Panc1 (cell line): ENCODE results near the gene DDX25. TPM values are rescaled to one million over a fixed set of nuclear protein-coding genes. Genes with fewer than 3 reads are reported as not detected.

ENCODE experiments used
- ATAC-seq: fragments of 200-7000 bp; cut with Tn5 transposase; 2 replicates; pipeline ENCODE4 v1.9.1; 2020; ENCODE audit warnings: mild to moderate bottlenecking, moderate library complexity
- BruUV-seq: library from RNA; stranded (reverse); fragments of 400-500 nt; replicated peaks from 2 replicates; lab custom pipeline; 2021; lab: Mats Ljungman, UMichigan
- CTCF ChIA-PET: fragments of 300-600 bp; sonication (Branson Sonifier 250); formaldehyde crosslinking; loops from one replicate; lab custom pipeline; 2022; ENCODE audit warnings: antibody characterized with exemption; lab: Charles Lee
- POLR2A ChIA-PET: fragments of 300-600 bp; sonication (Branson Sonifier 250); formaldehyde crosslinking; loops from one replicate; lab custom pipeline; 2022; ENCODE audit warnings: antibody characterized with exemption; lab: Charles Lee
- DNase-seq: peaks from one replicate; pipeline ENCODE4 v3.0.0-alpha.2; 2010; ENCODE audit warnings: low read depth, low spot score
- H3K27ac ChIP-seq: 2 replicates; pipeline ENCODE4 v1.5.1; 2011; ENCODE audit warnings: mild to moderate bottlenecking, low read length, inconsistent platforms
- H3K27me3 ChIP-seq: fragments of 200-500 bp; sonication (Bioruptor generic); 2 replicates; pipeline ENCODE4 v1.6.0; 2014; ENCODE audit warnings: low read length, inconsistent platforms; ENCODE audit not compliant: control insufficient read depth, insufficient read depth
- H3K36me3 ChIP-seq: fragments of 200-500 bp; sonication (Bioruptor generic); 2 replicates; pipeline ENCODE4 v1.5.1; 2014; ENCODE audit warnings: inconsistent platforms, mild to moderate bottlenecking, low read length, moderate library complexity; ENCODE audit not compliant: control insufficient read depth, insufficient read depth
- H3K4me1 ChIP-seq: 2 replicates; pipeline ENCODE4 v1.5.1; 2011; ENCODE audit warnings: inconsistent platforms, mild to moderate bottlenecking, low read length, moderate library complexity; ENCODE audit not compliant: control insufficient read depth, insufficient read depth
- H3K4me3 ChIP-seq, 2 experiments: 2 replicates each; pipeline ENCODE4 v1.5.1; 2011 to 2012; ENCODE audit warnings: low read depth in 2 of 2, low read length in 2 of 2, mild to moderate bottlenecking in 2 of 2, inconsistent platforms in 1 of 2, moderate library complexity in 1 of 2
- H3K9me3 ChIP-seq: fragments of 200-500 bp; sonication (Bioruptor generic); 2 replicates; pipeline ENCODE4 v1.5.1; 2014; ENCODE audit warnings: low read depth, mild to moderate bottlenecking, inconsistent platforms, low read length, moderate library complexity; ENCODE audit not compliant: control insufficient read depth, insufficient read depth
- CTCF ChIP-seq: fragments of 450-650 bp; IDR thresholded peaks from 2 replicates; pipeline ENCODE4 v1.5.1; 2017; ENCODE audit warnings: mild to moderate bottlenecking
- POLR2AphosphoS5 ChIP-seq: IDR thresholded peaks from 2 replicates; pipeline ENCODE4 v1.6.1; 2012; ENCODE audit warnings: mild to moderate bottlenecking, low read depth, low read length, moderate library complexity
- REST ChIP-seq, 2 experiments: IDR thresholded peaks; 2 replicates each; pipeline ENCODE4 v1.6.1; 2011 to 2012; ENCODE audit warnings: low read depth in 2 of 2, control low read depth in 1 of 2, low read length in 1 of 2, mild to moderate bottlenecking in 1 of 2, moderate library complexity in 1 of 2; ENCODE audit not compliant: insufficient read depth in 1 of 2
- SIN3A ChIP-seq: IDR thresholded peaks from 2 replicates; pipeline ENCODE4 v1.6.1; 2012; ENCODE audit warnings: low read depth, mild to moderate bottlenecking, low read length, moderate library complexity, borderline replicate concordance; ENCODE audit not compliant: insufficient read depth
- TCF7L2 ChIP-seq: IDR thresholded peaks from 2 replicates; pipeline ENCODE4 v1.6.1; 2011; ENCODE audit warnings: mild to moderate bottlenecking, low read depth, low read length, inconsistent platforms
- in situ Hi-C: cut with HindIII; loops from 2 replicates; pipeline ENCODE4 v1.10.0; 2016; ENCODE audit warnings: low sequenced_read_pairs, low pct_unique_long_range_greater_than_20kb
- intact Hi-C: fragments of 100-400 bp; cut with micrococcal nuclease; formaldehyde crosslinking; loops from one replicate; pipeline ENCODE4 v1.10.0; 2022; ENCODE audit not compliant: unreplicated experiment
- total RNA-seq: library from RNA; stranded (reverse); gene quantifications from one replicate; pipeline ENCODE4 v1.2.1, GENCODE V29; 2021; ENCODE audit not compliant: unreplicated experiment

The DDX25 gene
- total RNA-seq, 1 experiment from 2014 or later = 0.15 TPM

GRCh38 chr11:125931116-125931515 lies 26.8 kb downstream of the DDX25 start:
- Histone ChIP-seq H3K4me3 (no peak overlapping the region), H3K9me3 (no peaks in the 10 kb centered on the region), H3K27me3 (peaks cover 13% of the 10 kb centered on the region), H3K27ac (no peak overlapping the region), H3K36me3 (no peaks in the 10 kb centered on the region), H3K4me1 (peaks cover 4% of the 10 kb centered on the region; the same call in 1 of the 2 replicates)
- in situ Hi-C loops (loop anchor here (25.0 kb wide), 1 partner anchor 281 kb away; the partner anchor contains the start of genes FAM118B and RPUSD4), intact Hi-C loops (no loop called here)
- DNase-seq (no peak), ATAC-seq (no peak)
- TF ChIP-seq POLR2AphosphoS5 (no peak), SIN3A (no peak), TCF7L2 (no peak), REST (IDR thresholded peaks at IDR 0.05; ENCODE audit: insufficient read depth in 1 of 2, low read depth in 2 of 2, low read length in 1 of 2) (no peak), CTCF (no peak)
- POLR2A ChIA-PET = no interaction called here
- no TSS peak for BruUV-seq
- CTCF ChIA-PET = no interaction called here

- POLR2A ChIA-PET = no interaction called here
- TF ChIP-seq CTCF (no peak), SIN3A (no peak), POLR2AphosphoS5 (no peak), TCF7L2 (no peak), REST (IDR thresholded peaks at IDR 0.05; ENCODE audit: insufficient read depth in 1 of 2, low read depth in 2 of 2, low read length in 1 of 2) (no peak)
- Histone ChIP-seq H3K36me3 (no peaks in the 10 kb centered on the region), H3K27ac (no peak overlapping the region), H3K27me3 (peaks cover 13% of the 10 kb centered on the region), H3K4me3 (no peak overlapping the region), H3K4me1 (peaks cover 4% of the 10 kb centered on the region; the same call in 1 of the 2 replicates), H3K9me3 (no peaks in the 10 kb centered on the region)
- no peak for ATAC-seq
- no TSS peak for BruUV-seq
- in situ Hi-C loops = loop anchor here (25.0 kb wide), 1 partner anchor 281 kb away; the partner anchor contains the start of genes FAM118B and RPUSD4
- CTCF ChIA-PET = no interaction called here
- DNase-seq = no peak
- intact Hi-C loops = no loop called here
Observed at GRCh38 chr11:125931668-125932067, 27.4 kb downstream of the DDX25 start.
